Effector memory CD4-positive, alpha-beta T cell (primary cell): ENCODE results near the gene EIF4H.
"Not testable (repeated sequence)": the region's sequence is repeated elsewhere in the genome, so short reads cannot be mapped to it uniquely, and the experiment has no call there.

Experiments used
- DNase-seq, 3 donors: peaks; one replicate each; pipeline ENCODE4 v3.0.0-alpha.2; 2020
- H3K27ac ChIP-seq: 2 replicates; pipeline ENCODE4 v1.7.0; 2013; ENCODE audit warnings: mild to moderate bottlenecking, low read length, moderate library complexity; ENCODE audit not compliant: insufficient read depth, poor library complexity, severe bottlenecking
- H3K27me3 ChIP-seq: replicated peaks from 2 replicates; pipeline ENCODE4 v1.7.0; 2013; ENCODE audit warnings: mild to moderate bottlenecking, low read length; ENCODE audit not compliant: insufficient read depth, control insufficient read depth, poor library complexity, severe bottlenecking
- H3K36me3 ChIP-seq: 2 replicates; pipeline ENCODE4 v1.7.0; 2013; ENCODE audit warnings: mild to moderate bottlenecking, low read length, moderate library complexity; ENCODE audit not compliant: control insufficient read depth, insufficient read depth
- H3K4me1 ChIP-seq: 2 replicates; pipeline ENCODE4 v1.7.0; 2013; ENCODE audit warnings: low read length, mild to moderate bottlenecking; ENCODE audit not compliant: control insufficient read depth, insufficient read depth, poor library complexity, severe bottlenecking
- H3K4me3 ChIP-seq: 2 replicates; pipeline ENCODE4 v1.7.0; 2013; ENCODE audit warnings: low read length, low read depth, mild to moderate bottlenecking; ENCODE audit not compliant: insufficient read depth, poor library complexity, severe bottlenecking
- H3K9me3 ChIP-seq: 2 replicates; pipeline ENCODE4 v1.7.0; 2013; ENCODE audit warnings: mild to moderate bottlenecking, low read length, moderate library complexity; ENCODE audit not compliant: control insufficient read depth

The EIF4H gene

DNA sequence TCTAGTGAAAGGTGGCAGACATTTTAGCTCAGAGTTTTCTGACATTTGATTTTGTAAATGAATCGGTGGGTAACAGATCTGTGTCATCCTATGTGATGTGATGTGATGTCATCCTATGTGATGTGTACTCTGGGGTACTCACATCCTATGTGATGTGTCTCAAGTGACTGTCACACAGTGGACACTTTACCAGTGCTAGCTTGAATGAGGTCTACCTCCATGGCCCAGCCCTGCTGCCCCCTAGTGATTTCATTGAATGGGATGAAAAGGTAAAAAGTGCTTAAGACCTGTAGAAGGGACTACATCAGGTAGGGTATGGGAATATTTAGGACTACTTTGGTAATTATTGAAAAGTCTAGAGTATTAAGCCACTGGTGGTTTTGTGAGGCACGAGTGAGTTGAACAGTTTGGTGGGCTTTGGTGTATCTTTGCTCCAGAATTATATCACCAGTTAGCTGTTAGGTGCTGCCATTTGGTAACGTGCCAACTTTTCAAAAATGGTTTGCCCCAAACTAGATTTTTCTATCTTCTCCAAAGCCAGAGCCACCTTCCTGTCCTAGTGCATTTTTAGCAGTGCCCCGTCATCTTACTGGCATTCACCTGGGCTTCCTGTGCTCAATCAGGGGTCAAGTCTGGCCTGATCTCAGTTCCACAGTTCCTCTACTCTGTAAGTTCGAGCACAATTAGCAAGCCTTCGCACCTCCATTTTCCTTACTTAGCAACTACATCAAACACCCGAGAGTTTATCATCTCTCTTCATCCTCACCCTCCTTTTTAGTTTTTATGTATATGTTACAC, 9.7 kb downstream of the EIF4H start:
- no peaks in the 10 kb centered on the region for H3K27me3 ChIP-seq

DNA sequence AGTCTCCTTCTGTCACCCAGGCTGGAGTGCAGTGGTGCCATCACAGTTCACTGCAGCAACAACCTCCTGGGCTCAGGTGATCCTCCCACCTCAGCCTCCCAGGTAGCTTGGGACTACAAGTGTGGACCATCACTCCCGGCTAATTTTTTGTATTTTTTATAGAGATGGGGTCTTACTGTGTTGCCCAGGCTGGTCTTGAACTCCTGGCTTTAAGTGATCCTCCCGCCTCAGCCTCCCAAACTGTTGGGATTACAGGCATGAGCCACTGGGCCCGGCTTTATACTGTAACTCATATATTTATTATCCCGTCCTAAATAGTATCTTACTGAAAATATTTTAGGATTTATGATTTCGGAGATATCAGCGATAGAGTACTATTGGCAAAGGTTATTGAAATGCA, 10.9 kb downstream of the EIF4H start:
- peaks cover 41% of the 10 kb centered on the region for H3K36me3 ChIP-seq
- peaks cover 33% of the 10 kb centered on the region for H3K4me1 ChIP-seq
- no peak overlapping the region for H3K27ac ChIP-seq
- H3K4me3 ChIP-seq = no peak overlapping the region
- H3K27me3 ChIP-seq = no peaks in the 10 kb centered on the region
- DNase-seq = no peak
- H3K9me3 ChIP-seq = no peaks in the 10 kb centered on the region

More for the DNA sequence above, 9.7 kb downstream of the EIF4H start:
- peaks cover 37% of the 10 kb centered on the region for H3K4me1 ChIP-seq
- no peak for DNase-seq
- peaks cover 33% of the 10 kb centered on the region for H3K36me3 ChIP-seq
- H3K9me3 ChIP-seq = no peaks in the 10 kb centered on the region
- H3K27ac ChIP-seq = no peak overlapping the region
- H3K4me3 ChIP-seq = no peak overlapping the region

DNA sequence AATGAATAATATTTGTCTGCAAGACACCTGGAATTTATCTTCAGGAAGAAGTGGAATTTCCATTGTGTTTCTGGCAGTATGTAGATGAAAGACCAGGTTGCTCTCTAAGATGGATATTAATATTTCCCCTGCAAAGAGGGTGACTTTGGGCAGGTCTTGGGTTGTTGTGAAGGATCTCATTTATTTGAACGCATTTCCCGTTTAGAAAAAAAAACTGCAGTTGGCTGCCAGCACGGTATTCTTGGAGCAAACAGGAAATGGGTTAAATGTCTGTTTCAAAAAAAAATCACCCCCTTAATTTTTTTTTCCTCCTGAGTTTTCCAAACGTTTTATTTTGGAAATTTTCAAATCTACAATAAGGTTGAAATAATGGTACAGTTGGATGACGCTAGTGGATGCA, 11.5 kb downstream of the EIF4H start:
- DNase-seq = no peak
- Histone ChIP-seq H3K4me3 (no peak overlapping the region), H3K4me1 (peaks cover 28% of the 10 kb centered on the region), H3K27ac (no peak overlapping the region), H3K36me3 (peaks cover 47% of the 10 kb centered on the region), H3K27me3 (no peaks in the 10 kb centered on the region), H3K9me3 (no peaks in the 10 kb centered on the region)

DNA sequence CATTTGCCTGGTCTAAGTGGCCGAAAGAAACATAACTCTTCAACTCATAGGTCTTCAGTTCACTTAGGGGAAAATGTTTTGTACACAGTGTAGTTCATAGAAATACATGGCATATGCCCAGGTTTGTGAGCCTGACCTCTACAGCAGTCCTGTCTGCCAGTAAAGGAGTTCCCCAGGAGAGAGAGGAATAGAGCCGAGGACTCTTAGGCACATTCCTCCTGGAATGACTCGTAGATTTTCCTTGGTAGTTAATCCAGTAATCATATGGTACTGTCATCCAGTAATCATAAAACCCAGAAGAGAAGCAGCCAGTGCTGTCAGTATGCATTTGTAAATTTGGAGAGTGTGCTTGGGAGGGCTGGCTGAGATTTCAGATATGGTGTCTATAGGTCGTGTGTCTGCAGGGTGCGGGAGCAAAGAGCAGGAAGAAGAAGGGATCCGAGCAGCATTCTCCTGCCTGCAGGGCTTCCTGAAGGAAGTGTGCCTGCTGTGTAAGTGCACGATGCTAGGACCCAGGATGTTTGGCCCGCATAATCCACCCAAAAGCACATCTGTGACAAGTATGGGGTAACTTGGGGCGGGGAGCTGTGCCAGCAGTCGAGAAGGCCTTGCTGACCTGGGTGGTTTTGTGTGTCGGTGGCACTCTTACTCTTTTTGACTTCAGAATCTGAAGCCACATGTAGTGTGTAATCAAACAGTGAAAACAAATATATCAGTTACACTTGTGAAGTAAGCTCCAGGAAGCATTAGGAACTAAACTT, 13.9 kb downstream of the EIF4H start:
- H3K4me1 ChIP-seq = peaks cover 15% of the 10 kb centered on the region
- no peaks in the 10 kb centered on the region for H3K27me3 ChIP-seq
- DNase-seq = no peak
- no peak overlapping the region for H3K4me3 ChIP-seq
- peaks cover 60% of the 10 kb centered on the region for H3K36me3 ChIP-seq
- no peak overlapping the region for H3K27ac ChIP-seq
- no peaks in the 10 kb centered on the region for H3K9me3 ChIP-seq

DNA sequence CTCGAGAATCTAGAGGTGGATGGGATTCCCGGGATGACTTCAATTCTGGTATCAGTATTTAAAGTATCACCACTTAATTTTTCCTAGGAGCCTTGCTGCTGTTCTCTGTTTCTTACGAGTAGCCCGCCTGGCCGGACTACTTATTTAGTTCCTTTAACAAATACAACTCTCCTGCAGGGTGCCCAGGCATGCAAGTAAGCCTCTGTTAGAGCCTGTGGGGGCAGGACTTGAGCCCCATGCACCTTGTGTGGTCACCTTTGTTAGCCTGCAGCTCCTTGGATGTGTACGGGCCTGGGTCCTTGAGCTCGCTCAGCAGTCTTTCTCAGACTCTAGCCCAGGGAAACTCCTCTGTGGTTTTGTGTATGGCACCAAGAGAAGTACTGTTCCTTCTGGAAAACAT, 16.1 kb downstream of the EIF4H start:
- Histone ChIP-seq H3K4me1 (peaks cover 7% of the 10 kb centered on the region), H3K27me3 (no peaks in the 10 kb centered on the region), H3K4me3 (no peak overlapping the region), H3K36me3 (peaks cover 77% of the 10 kb centered on the region), H3K27ac (no peak overlapping the region), H3K9me3 (no peaks in the 10 kb centered on the region)
- DNase-seq = no peak

GRCh38 chr7:74191231-74191630, 17.1 kb downstream of the EIF4H start:
- H3K9me3 ChIP-seq = no peaks in the 10 kb centered on the region
- H3K27me3 ChIP-seq = no peaks in the 10 kb centered on the region
- no peak overlapping the region for H3K27ac ChIP-seq
- H3K4me1 ChIP-seq = peaks cover 3% of the 10 kb centered on the region
- no peak for DNase-seq
- peaks cover 77% of the 10 kb centered on the region for H3K36me3 ChIP-seq
- H3K4me3 ChIP-seq = no peak overlapping the region

- Histone ChIP-seq H3K4me3 (no peak overlapping the region), H3K4me1 (no peaks in the 10 kb centered on the region), H3K27me3 (no peaks in the 10 kb centered on the region), H3K27ac (no peak overlapping the region), H3K9me3 (no peaks in the 10 kb centered on the region), H3K36me3 (peaks cover 72% of the 10 kb centered on the region)
- DNase-seq = no peak
Observed at GRCh38 chr7:74193054-74193453, 18.9 kb downstream of the EIF4H start.

DNA sequence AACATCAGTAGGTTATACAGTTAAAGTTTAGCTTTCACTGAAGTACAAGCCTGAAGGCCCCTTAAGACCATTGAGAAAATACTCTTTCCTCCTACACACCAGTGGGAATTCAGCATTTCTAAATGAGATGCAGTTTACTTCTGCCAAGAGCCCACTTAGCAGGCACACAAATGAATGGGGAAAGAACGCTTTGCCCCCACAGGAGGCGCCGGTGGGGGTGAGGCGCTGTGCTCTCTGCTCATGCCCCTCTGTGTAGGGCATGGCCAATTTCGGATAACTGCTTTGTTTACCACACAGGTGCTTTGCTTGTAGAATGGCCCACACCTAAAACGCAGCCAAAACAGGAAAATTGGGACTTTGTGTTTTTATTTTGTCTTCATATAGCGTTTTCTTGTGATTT, 19.8 kb downstream of the EIF4H start:
- H3K9me3 ChIP-seq = no peaks in the 10 kb centered on the region
- no peaks in the 10 kb centered on the region for H3K27me3 ChIP-seq
- peaks cover 64% of the 10 kb centered on the region for H3K36me3 ChIP-seq
- no peak for DNase-seq
- no peak overlapping the region for H3K4me3 ChIP-seq
- no peaks in the 10 kb centered on the region for H3K4me1 ChIP-seq
- H3K27ac ChIP-seq = no peak overlapping the region

- Histone ChIP-seq H3K9me3 (no peaks in the 10 kb centered on the region), H3K4me1 (no peaks in the 10 kb centered on the region), H3K27ac (no peak overlapping the region), H3K27me3 (no peaks in the 10 kb centered on the region), H3K4me3 (no peak overlapping the region), H3K36me3 (peaks cover 56% of the 10 kb centered on the region)
- DNase-seq = no peak
Observed at GRCh38 chr7:74194686-74195085, 20.5 kb downstream of the EIF4H start.

- H3K27me3 ChIP-seq, H3K4me3 ChIP-seq, DNase-seq, H3K27ac ChIP-seq, H3K9me3 ChIP-seq, H3K4me1 ChIP-seq: not testable (repeated sequence)
- H3K36me3 ChIP-seq = peaks cover 50% of the 10 kb centered on the region
Observed at GRCh38 chr7:74195139-74195860, 21.1 kb downstream of the EIF4H start.
